Retinal pigment epithelial cell (primary cell): ENCODE data around the gene ERAL1.

Experiments
- DNase-seq: peaks from one replicate; pipeline ENCODE4 v3.0.0-alpha.2; 2010; ENCODE audit warnings: low read depth
- H3K4me3 ChIP-seq: 2 replicates; pipeline ENCODE4 v1.5.1; 2011; ENCODE audit warnings: mild to moderate bottlenecking, low read length, control low read depth, moderate library complexity
- CTCF ChIP-seq: conservative IDR thresholded peaks from 2 replicates; pipeline ENCODE4 v1.5.1; 2011; ENCODE audit warnings: low read depth, low read length, control low read depth, inconsistent platforms

ERAL1 gene

GRCh38 chr17:28879886-28880571 lies 25.2 kb downstream of the ERAL1 start:
- no peak overlapping the region for H3K4me3 ChIP-seq
- DNase-seq, result no peak
- no peak for TF ChIP-seq CTCF

DNA sequence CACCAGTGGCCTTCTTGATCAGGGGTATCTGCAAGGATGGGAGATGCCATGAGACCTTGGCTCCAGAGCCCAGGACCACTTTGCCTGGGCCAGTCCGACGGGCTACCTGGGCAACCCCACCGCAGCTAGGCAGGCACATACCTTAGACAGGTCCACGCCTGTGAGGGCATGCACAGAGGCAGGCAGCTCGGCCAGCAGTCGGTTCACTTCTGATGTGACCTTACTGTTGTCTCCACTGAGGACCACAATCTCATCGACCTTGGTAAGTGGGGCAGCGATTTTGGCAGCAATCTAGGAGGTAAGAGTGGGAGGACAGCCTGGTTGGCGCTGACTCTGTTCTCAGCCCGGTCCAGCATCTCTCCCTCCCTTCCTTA lies 25.7 kb downstream of the ERAL1 start:
- no peak for TF ChIP-seq CTCF
- no peak for DNase-seq
- no peak overlapping the region for H3K4me3 ChIP-seq

DNA sequence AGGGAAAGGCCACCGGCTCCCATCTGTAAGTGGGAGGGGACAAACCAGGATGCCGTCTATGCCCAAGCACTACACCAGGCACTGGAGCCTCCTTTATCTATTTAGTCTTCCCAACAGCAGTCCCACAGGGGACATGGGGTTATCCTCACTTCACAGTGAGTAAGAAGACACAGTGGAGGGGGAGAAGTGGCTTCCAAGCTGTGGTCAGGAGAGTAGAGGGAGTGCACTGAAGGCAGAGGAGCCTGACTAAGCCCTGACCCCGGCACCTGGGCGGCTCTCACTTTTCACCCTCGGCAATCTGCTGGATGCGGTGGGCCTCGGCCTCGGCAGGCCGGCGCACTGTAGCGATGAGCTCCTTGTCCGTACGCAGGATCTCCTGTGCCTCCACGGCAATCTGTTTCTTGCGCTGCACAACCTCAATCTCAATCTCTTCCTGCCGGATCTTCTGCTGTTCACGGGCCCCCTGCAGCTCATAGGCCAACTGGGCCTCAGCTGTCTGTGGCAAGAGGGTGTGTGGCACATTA lies 26.8 kb downstream of the ERAL1 start:
- no peak for TF ChIP-seq CTCF
- H3K4me3 ChIP-seq, result no peak overlapping the region

GRCh38 chr17:28882154-28882895 lies 27.5 kb downstream of the ERAL1 start:
- no peak for DNase-seq
- no peak for TF ChIP-seq CTCF
- H3K4me3 ChIP-seq, result no peak overlapping the region

More for the DNA sequence above, 26.8 kb downstream of the ERAL1 start:
- no peak for DNase-seq

DNA sequence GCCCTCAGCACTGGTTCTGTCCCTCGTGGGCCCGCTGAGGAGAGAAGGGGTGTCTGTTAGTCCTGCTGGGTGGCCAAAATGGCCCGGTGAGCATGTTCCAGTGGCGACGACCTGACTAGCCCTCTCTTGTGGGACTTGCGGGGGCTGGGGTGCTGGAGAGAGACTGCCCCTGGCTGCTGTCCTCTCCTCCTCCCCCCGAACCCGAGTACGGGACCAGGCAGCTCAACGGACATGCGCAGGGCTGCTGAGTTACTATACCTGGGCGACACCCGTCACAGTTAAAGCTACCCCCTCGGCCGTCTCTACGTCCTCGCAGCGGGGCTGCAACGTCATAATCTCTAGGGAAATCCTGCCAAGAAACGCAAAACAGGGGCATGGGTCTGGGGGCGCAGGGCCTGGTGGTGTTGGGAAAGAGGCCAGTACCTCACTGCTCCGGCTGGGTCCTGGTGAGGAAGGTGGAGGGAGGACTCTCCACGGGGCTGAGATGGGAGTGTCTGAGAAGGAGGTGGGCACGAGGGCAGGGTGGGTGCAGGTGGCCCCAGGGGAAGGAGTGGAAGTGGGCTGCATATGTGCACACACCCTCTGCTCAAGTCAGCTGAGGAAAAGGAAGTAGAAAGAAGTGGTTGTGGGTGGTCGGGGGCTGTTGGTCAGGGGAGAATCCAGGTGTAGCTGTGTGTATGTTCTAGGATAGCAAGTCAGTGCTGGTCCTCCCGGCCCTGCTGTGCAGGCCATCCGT lies 29.3 kb downstream of the ERAL1 start:
- no peak overlapping the region for H3K4me3 ChIP-seq
- DNase-seq, result no peak
- no peak for TF ChIP-seq CTCF

DNA sequence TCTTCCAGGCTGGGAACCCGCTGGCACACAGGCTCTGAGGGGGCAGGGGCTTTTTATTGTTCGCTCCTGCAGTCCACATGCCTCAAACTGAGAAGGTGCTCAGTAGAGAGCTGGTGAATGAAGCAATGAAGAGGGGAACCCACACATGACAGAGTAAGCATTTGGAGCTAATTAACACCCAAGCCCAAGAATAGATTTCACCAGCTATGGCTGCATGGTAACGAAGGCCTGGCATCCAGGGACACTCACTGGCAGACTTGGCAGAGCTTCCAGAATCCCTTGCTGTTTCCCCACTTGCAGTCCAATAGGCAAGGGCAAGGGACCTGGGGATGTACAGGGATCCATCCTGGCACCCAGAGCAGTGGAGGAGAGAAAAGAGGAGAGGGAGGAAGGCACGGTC lies 30.5 kb downstream of the ERAL1 start:
- TF ChIP-seq CTCF, result no peak
- no peak overlapping the region for H3K4me3 ChIP-seq
- no peak for DNase-seq
